DOHH2 (cell line): Measurements from ENCODE around the gene PKM.

Source experiments
- H3F3A ChIP-seq: fragments of 200-600 bp; sonication (generic), shearing (Covaris generic); 2 replicates; pipeline ENCODE4 v1.6.0; 2016; ENCODE audit warnings: antibody characterized with exemption, mild to moderate bottlenecking; ENCODE audit not compliant: control insufficient read depth, insufficient read depth
- H3K27ac ChIP-seq: fragments of 200-600 bp; sonication (generic); 2 replicates; pipeline ENCODE4 v1.5.1; 2014; ENCODE audit warnings: low read depth, mild to moderate bottlenecking, low read length, moderate library complexity
- H3K27me3 ChIP-seq: fragments of 200-600 bp; sonication (generic); 2 replicates; pipeline ENCODE4 v1.6.1; 2014; ENCODE audit warnings: mild to moderate bottlenecking, low read length, mixed read lengths; ENCODE audit not compliant: control insufficient read depth
- H3K36me3 ChIP-seq: fragments of 200-600 bp; sonication (generic); 2 replicates; pipeline ENCODE4 v1.6.1; 2014; ENCODE audit warnings: mild to moderate bottlenecking, low read length, moderate library complexity, mixed read lengths; ENCODE audit not compliant: control insufficient read depth
- H3K4me1 ChIP-seq: fragments of 200-600 bp; sonication (generic); 2 replicates; pipeline ENCODE4 v1.6.1; 2014; ENCODE audit warnings: mild to moderate bottlenecking, low read length, mixed read lengths; ENCODE audit not compliant: control insufficient read depth
- H3K4me2 ChIP-seq: fragments of 200-600 bp; sonication (generic); 2 replicates; pipeline ENCODE4 v1.6.0; 2014; ENCODE audit warnings: mild to moderate bottlenecking, low read length, moderate library complexity
- H3K4me3 ChIP-seq: fragments of 200-600 bp; sonication (generic); 2 replicates; pipeline ENCODE4 v1.5.1; 2014; ENCODE audit warnings: mild to moderate bottlenecking, low read length, mixed read lengths
- H3K79me2 ChIP-seq: fragments of 200-600 bp; sonication (generic); 2 replicates; pipeline ENCODE4 v1.6.1; 2014; ENCODE audit warnings: mild to moderate bottlenecking, low read length, mixed read lengths; ENCODE audit not compliant: control insufficient read depth
- H3K9me2 ChIP-seq: fragments of 200-600 bp; sonication (generic); replicated peaks from 2 replicates; pipeline ENCODE4 v1.6.1; 2014; ENCODE audit warnings: mild to moderate bottlenecking, low read length, mixed read lengths; ENCODE audit not compliant: control insufficient read depth
- H3K9me3 ChIP-seq: fragments of 200-600 bp; sonication (generic); 2 replicates; pipeline ENCODE4 v1.6.1; 2014; ENCODE audit warnings: antibody characterized with exemption, low read length, mixed read lengths; ENCODE audit not compliant: control insufficient read depth, insufficient read depth
- H4K20me1 ChIP-seq: fragments of 200-600 bp; sonication (generic); 2 replicates; pipeline ENCODE4 v1.6.0; 2014; ENCODE audit warnings: low read depth, mild to moderate bottlenecking, antibody characterized with exemption, low read length, moderate library complexity; ENCODE audit not compliant: control insufficient read depth, insufficient read depth
- EZH2phosphoT487 ChIP-seq: fragments of 200-600 bp; sonication (generic); IDR thresholded peaks from 2 replicates; pipeline ENCODE4 v1.6.1; 2017; ENCODE audit warnings: borderline replicate concordance, mild to moderate bottlenecking, antibody characterized with exemption, low read length, moderate library complexity, mixed read lengths
- TF ChIP-seq, protein P1 (sequence below): fragments of 200-600 bp; sonication (generic); IDR thresholded peaks from one replicate; pipeline ENCODE4 v1.5.1; 2014; ENCODE audit warnings: antibody characterized with exemption, mild to moderate bottlenecking, low read depth, low read length; ENCODE audit not compliant: poor library complexity, severe bottlenecking

Gene PKM

DNA sequence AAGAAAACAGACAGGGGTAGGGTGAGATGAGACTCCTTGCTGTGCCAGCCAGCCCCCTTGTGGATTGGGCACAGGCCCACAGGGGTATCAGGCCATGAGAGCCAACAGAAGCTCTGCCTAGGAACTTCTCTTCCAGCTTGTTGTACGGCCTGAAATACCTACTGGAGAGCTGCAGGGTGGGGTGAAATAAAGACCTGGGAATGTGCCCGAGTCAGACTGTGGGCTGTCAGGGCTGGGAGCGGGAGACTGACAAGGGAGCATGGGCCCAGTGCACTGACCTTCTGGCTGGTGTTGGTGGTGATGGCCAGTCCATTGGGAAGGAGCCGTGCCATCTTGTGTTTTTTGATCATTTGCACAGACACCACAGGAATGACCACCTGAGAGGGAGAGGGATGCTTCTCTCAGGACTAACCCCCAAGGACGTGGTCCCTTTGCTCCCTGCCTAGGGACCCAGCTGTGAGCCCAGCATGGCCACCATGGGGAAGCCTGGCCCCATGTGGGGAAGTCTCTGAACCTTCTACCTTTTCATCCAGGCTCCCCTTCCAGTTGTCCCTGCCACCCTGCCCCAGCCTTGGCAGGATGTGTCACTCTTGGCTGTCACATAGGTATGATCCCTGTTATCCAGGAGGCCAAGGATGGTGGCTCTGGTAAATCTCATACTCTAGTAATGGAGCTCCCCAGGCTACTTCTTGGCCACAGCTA is 64.1 kb downstream of the PKM start:
- no peaks in the 10 kb centered on the region for H3F3A ChIP-seq
- H3K9me2 ChIP-seq: no peaks in the 10 kb centered on the region
- no peak overlapping the region for H3K27ac ChIP-seq
- no peak overlapping the region for H3K4me2 ChIP-seq
- no peaks in the 10 kb centered on the region for H4K20me1 ChIP-seq
- no peaks in the 10 kb centered on the region for H3K9me3 ChIP-seq
- H3K79me2 ChIP-seq: no peaks in the 10 kb centered on the region
- no peak overlapping the region for H3K4me3 ChIP-seq
- H3K27me3 ChIP-seq: peaks cover 12% of the 10 kb centered on the region
- no peaks in the 10 kb centered on the region for H3K4me1 ChIP-seq
- TF ChIP-seq, protein P1, sequence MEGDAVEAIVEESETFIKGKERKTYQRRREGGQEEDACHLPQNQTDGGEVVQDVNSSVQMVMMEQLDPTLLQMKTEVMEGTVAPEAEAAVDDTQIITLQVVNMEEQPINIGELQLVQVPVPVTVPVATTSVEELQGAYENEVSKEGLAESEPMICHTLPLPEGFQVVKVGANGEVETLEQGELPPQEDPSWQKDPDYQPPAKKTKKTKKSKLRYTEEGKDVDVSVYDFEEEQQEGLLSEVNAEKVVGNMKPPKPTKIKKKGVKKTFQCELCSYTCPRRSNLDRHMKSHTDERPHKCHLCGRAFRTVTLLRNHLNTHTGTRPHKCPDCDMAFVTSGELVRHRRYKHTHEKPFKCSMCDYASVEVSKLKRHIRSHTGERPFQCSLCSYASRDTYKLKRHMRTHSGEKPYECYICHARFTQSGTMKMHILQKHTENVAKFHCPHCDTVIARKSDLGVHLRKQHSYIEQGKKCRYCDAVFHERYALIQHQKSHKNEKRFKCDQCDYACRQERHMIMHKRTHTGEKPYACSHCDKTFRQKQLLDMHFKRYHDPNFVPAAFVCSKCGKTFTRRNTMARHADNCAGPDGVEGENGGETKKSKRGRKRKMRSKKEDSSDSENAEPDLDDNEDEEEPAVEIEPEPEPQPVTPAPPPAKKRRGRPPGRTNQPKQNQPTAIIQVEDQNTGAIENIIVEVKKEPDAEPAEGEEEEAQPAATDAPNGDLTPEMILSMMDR: no peak
- no peak for TF ChIP-seq EZH2phosphoT487
- no peaks in the 10 kb centered on the region for H3K36me3 ChIP-seq

DNA sequence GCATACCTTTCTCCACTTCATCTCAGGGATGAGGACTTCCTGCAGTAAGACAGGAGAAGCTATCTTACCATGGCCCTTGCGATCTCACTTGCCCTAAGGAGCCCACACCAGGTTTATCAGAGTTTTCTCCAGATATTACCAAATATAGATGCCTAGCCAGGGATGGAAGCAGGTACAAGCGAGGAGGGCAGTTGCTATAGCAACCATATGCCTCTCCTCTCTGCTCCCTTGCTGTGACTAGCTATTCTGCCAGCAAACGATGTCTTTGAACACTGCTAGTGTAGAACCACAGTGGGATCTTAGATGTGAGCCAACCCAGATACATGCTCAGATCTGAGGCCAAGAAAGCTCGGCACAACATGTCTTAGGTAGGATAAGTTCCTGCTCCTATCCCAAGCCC is 67.3 kb downstream of the PKM start:
- Histone ChIP-seq H3K4me2 (no peak overlapping the region), H3K27ac (no peak overlapping the region), H4K20me1 (no peaks in the 10 kb centered on the region), H3K36me3 (no peaks in the 10 kb centered on the region), H3K9me3 (no peaks in the 10 kb centered on the region), H3K9me2 (no peaks in the 10 kb centered on the region), H3K4me1 (no peaks in the 10 kb centered on the region), H3F3A (no peaks in the 10 kb centered on the region), H3K4me3 (no peak overlapping the region), H3K27me3 (peaks cover 8% of the 10 kb centered on the region), H3K79me2 (no peaks in the 10 kb centered on the region)
- no peak for TF ChIP-seq EZH2phosphoT487
- TF ChIP-seq, protein P1: no peak

DNA sequence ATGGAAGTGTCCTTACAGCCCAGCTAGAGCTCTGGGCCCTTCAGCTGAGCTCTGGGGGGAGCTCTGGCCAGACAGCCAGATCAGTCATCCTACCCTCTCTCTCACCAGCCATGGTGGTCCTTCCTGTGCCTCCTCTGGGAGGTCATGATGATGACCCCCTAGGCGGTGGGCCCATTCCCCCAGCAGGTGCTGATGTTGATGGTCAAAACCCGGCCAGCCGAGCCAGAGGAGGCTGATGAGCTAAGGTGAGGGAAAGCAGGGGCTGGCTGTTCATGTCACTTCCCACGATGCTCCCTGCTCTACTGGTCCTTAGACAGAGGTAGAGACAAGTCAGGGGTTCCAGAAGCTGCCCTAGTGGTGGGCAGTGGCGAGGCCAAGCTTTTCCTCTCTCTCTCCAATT is 68.4 kb downstream of the PKM start:
- no peak for TF ChIP-seq EZH2phosphoT487
- TF ChIP-seq, protein P1: no peak
- Histone ChIP-seq H3K27ac (no peak overlapping the region), H3K9me2 (no peaks in the 10 kb centered on the region), H3K4me1 (no peaks in the 10 kb centered on the region), H3K4me3 (no peak overlapping the region), H3K27me3 (peaks cover 5% of the 10 kb centered on the region), H3K79me2 (no peaks in the 10 kb centered on the region), H3K9me3 (no peaks in the 10 kb centered on the region), H4K20me1 (no peaks in the 10 kb centered on the region), H3F3A (no peaks in the 10 kb centered on the region), H3K4me2 (no peak overlapping the region), H3K36me3 (no peaks in the 10 kb centered on the region)
